Measurements from ENCODE around the gene TPP2.

The TPP2 gene

DNA sequence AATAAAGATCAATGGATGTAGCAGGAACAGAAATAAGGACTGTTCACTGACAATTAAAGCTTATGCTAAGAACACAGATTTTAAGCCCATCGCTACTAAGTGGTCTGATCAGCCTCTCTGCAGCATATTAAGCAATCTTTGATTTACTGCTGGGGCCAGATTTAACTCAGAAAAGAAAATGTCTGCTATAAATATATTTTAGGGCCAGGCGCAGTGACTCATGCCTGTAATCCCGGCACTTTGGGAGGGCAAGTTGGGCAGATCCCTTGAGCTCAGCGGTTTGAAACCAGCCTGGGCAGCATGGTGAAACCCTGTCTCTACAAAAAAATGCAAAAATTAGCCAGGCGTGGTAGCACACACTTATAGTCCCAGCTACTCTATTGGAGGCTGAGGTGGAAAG lies 55.1 kb downstream of the TPP2 start:
- Histone ChIP-seq H3K27me3 (no peaks in the 10 kb centered on the region), H3K4me1 (ENCODE audit: control insufficient read depth in 1 of 2, insufficient read depth in 1 of 2, low read depth in 1 of 2, low read length in 1 of 2) (no peaks in the 10 kb centered on the region), H3K4me3 (ENCODE audit: low read depth in 1 of 2, low read length in 1 of 2) (no peak overlapping the region), H3K9me3 (no peaks in the 10 kb centered on the region), H3K27ac (no peak overlapping the region), H3K36me3 (peaks cover 47% of the 10 kb centered on the region)
- TF ChIP-seq, protein P1, sequence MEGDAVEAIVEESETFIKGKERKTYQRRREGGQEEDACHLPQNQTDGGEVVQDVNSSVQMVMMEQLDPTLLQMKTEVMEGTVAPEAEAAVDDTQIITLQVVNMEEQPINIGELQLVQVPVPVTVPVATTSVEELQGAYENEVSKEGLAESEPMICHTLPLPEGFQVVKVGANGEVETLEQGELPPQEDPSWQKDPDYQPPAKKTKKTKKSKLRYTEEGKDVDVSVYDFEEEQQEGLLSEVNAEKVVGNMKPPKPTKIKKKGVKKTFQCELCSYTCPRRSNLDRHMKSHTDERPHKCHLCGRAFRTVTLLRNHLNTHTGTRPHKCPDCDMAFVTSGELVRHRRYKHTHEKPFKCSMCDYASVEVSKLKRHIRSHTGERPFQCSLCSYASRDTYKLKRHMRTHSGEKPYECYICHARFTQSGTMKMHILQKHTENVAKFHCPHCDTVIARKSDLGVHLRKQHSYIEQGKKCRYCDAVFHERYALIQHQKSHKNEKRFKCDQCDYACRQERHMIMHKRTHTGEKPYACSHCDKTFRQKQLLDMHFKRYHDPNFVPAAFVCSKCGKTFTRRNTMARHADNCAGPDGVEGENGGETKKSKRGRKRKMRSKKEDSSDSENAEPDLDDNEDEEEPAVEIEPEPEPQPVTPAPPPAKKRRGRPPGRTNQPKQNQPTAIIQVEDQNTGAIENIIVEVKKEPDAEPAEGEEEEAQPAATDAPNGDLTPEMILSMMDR (IDR thresholded peaks at IDR 0.05) = no peak

DNA sequence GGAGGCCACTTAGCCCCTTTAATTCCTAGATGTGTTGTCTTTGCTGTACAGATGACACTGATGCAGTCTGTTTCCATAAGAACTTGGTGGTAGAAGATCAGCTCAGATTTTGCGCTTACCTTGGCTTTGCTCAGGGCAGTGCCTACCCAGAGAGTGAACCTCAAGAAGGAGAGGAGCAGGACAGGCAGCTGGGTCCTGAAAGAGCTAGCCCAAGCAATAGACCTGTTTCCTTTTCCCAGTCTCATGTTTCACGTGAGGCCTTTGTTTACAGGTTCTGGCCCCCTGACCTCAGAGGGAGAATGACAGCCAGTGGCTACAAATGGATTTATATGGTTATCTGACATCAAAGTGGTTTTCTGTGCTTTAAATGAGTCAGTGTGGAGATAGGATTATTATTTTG lies 58.0 kb downstream of the TPP2 start:
- Histone ChIP-seq H3K27me3 (no peaks in the 10 kb centered on the region), H3K27ac (no peak overlapping the region), H3K36me3 (peaks cover 29% of the 10 kb centered on the region), H3K4me3 (ENCODE audit: low read depth in 1 of 2, low read length in 1 of 2) (no peak overlapping the region), H3K4me1 (ENCODE audit: control insufficient read depth in 1 of 2, insufficient read depth in 1 of 2, low read depth in 1 of 2, low read length in 1 of 2) (no peaks in the 10 kb centered on the region), H3K9me3 (no peaks in the 10 kb centered on the region)
- TF ChIP-seq, protein P1 (IDR thresholded peaks at IDR 0.05) = no peak

DNA sequence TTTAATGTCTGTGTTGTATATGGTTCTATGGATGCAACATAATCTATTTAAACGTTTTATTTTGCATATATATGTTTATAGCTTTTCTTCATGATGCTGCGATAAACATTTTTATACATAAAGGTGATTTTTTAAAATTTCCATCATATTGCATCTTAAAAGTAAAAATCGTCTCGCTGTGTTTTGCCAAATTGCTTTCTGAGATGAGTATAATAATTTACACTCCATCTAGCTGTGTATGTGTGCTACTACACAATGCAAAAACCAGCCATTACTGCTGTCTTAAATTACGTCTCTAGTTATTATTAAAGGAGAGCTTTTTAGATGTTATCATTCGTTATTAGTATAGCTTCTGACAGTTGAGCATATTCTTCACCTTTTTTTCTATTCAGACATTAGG lies 60.8 kb downstream of the TPP2 start:
- peaks cover 21% of the 10 kb centered on the region for H3K36me3 ChIP-seq
- no peaks in the 10 kb centered on the region for H3K9me3 ChIP-seq
- TF ChIP-seq, protein P1 (IDR thresholded peaks at IDR 0.05) = no peak
- H3K4me3 ChIP-seq (ENCODE audit: low read depth in 1 of 2, low read length in 1 of 2) = no peak overlapping the region
- H3K27me3 ChIP-seq = no peaks in the 10 kb centered on the region
- no peaks in the 10 kb centered on the region for H3K4me1 ChIP-seq (ENCODE audit: control insufficient read depth in 1 of 2, insufficient read depth in 1 of 2, low read depth in 1 of 2, low read length in 1 of 2)
- H3K27ac ChIP-seq = no peak overlapping the region

DNA sequence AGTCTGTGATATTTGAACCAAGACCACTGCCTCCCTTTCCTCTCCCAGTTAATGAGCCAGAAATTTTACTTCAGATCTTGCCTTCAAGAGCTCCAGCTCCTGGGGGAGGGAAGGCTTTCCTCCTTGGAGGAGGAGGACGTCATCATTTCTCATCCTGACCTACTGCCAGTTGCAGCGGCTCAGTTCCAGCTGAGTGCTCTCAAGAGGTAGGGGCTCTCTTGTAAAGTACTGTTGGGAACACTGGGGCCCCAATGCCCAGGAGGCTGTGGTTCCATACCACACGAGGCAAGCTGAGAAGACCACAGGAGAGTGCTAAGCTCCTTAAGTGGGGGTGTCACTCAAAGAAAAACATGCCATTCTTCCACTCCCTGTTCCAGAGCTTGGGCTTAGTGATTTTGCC lies 61.9 kb downstream of the TPP2 start:
- Histone ChIP-seq H3K4me1 (ENCODE audit: control insufficient read depth in 1 of 2, insufficient read depth in 1 of 2, low read depth in 1 of 2, low read length in 1 of 2) (no peaks in the 10 kb centered on the region), H3K36me3 (peaks cover 23% of the 10 kb centered on the region)
- TF ChIP-seq, protein P1 (IDR thresholded peaks at IDR 0.05) = no peak

DNA sequence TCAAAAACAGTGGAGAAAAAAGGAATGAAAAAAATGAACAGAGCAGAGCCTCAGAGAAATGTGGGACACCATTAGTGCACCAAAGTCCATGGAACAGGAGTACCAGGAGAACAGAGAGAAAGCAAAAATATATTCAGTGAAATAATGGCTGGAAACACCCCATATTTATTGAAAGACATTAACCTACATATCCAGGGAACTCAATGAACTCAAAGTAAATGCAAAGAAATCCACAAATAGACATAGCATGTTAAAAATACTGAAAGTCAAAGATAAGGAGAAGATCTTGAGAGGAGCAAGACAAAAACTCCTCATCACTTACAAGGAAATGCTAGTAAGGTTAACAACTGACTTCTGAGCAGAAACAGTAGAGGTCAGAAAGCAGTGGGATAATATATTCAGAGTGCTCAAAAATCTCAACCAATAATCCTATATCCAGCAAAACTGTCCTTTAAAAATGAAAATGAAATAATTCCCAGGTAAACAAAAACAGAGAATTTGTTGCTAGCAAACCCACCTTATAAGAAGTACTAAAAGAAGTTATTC lies 62.5 kb downstream of the TPP2 start:
- no peaks in the 10 kb centered on the region for H3K9me3 ChIP-seq
- TF ChIP-seq, protein P1 (IDR thresholded peaks at IDR 0.05) = no peak
- H3K36me3 ChIP-seq = peaks cover 23% of the 10 kb centered on the region
- no peaks in the 10 kb centered on the region for H3K27me3 ChIP-seq
- no peak overlapping the region for H3K4me3 ChIP-seq (ENCODE audit: low read depth in 1 of 2, low read length in 1 of 2)
- no peaks in the 10 kb centered on the region for H3K4me1 ChIP-seq (ENCODE audit: control insufficient read depth in 1 of 2, insufficient read depth in 1 of 2, low read depth in 1 of 2, low read length in 1 of 2)
- no peak overlapping the region for H3K27ac ChIP-seq

More for the DNA sequence above, 61.9 kb downstream of the TPP2 start:
- H3K4me3 ChIP-seq (ENCODE audit: low read depth in 1 of 2, low read length in 1 of 2) = no peak overlapping the region
- no peaks in the 10 kb centered on the region for H3K27me3 ChIP-seq
- H3K9me3 ChIP-seq = no peaks in the 10 kb centered on the region
- no peak overlapping the region for H3K27ac ChIP-seq

DNA sequence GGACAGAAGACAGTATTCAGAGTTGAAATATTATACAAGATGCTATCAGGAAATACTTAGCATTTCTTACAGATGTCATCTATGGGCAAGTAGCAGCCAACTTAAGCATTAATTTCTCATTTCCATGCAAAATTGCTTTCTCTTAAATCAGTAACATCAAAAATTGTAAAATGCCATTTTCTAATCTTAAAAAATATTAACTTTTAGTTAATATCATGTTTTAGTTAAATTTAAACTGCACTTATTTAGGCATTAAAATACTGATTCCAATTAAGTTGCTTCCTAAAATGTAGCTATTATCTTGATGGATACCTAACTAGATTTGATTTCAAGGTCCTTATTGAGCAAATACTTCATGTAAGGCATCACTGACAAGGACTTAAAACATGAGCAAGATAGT lies 70.2 kb downstream of the TPP2 start:
- Histone ChIP-seq H3K9me3 (no peaks in the 10 kb centered on the region), H3K36me3 (peaks cover 51% of the 10 kb centered on the region)

More for the DNA sequence above, 70.2 kb downstream of the TPP2 start:
- H3K4me3 ChIP-seq (ENCODE audit: low read depth in 1 of 2, low read length in 1 of 2) = no peak overlapping the region
- H3K27me3 ChIP-seq = no peaks in the 10 kb centered on the region
- no peak overlapping the region for H3K27ac ChIP-seq
- TF ChIP-seq, protein P1 (IDR thresholded peaks at IDR 0.05) = no peak
- H3K4me1 ChIP-seq (ENCODE audit: control insufficient read depth in 1 of 2, insufficient read depth in 1 of 2, low read depth in 1 of 2, low read length in 1 of 2) = no peaks in the 10 kb centered on the region
